NCI-H146 treated with DMSO at 0.1 percent for 48 hours (cell line): ENCODE results near the gene IGFBP2.

Experiments
- DNase-seq: peaks from one replicate; lab custom pipeline; 2025; ENCODE audit not compliant: unreplicated experiment; lab: John Stamatoyannopoulos, UW

IGFBP2 gene

GRCh38 chr2:216615298-216616082 is 17.7 kb upstream of the IGFBP2 start:
- no peak for DNase-seq

GRCh38 chr2:216616083-216616678 is 17.0 kb upstream of the IGFBP2 start:
- no peak for DNase-seq

GRCh38 chr2:216617159-216617815 is 15.9 kb upstream of the IGFBP2 start:
- DNase-seq = no peak

- DNase-seq = no peak
These were observed 14.4 kb upstream of the IGFBP2 start for GRCh38 chr2:216618785-216619184.

GRCh38 chr2:216619411-216620393 is 13.5 kb upstream of the IGFBP2 start:
- DNase-seq = peak; percentile 71

- DNase-seq = no peak
These were observed 12.4 kb upstream of the IGFBP2 start for GRCh38 chr2:216620786-216621185.

GRCh38 chr2:216621292-216621691 is 11.9 kb upstream of the IGFBP2 start:
- no peak for DNase-seq

GRCh38 chr2:216622526-216622925 is 10.7 kb upstream of the IGFBP2 start:
- no peak for DNase-seq

- no peak for DNase-seq
These were observed 9.0 kb upstream of the IGFBP2 start for GRCh38 chr2:216624251-216624650.

GRCh38 chr2:216626168-216626874 is 6.9 kb upstream of the IGFBP2 start:
- DNase-seq = no peak

GRCh38 chr2:216626875-216627245 is 6.4 kb upstream of the IGFBP2 start:
- DNase-seq = no peak

GRCh38 chr2:216629784-216630183 is 3.4 kb upstream of the IGFBP2 start:
- DNase-seq = no peak

GRCh38 chr2:216632346-216632951 is 771 bp upstream of the IGFBP2 start:
- peak; percentile 70 for DNase-seq

GRCh38 chr2:216633616-216634369 is 573 bp downstream of the IGFBP2 start:
- DNase-seq = no peak

GRCh38 chr2:216634370-216635148 is 1.3 kb downstream of the IGFBP2 start:
- DNase-seq = no peak

GRCh38 chr2:216635171-216635570 is 2.0 kb downstream of the IGFBP2 start:
- DNase-seq = no peak

- DNase-seq = no peak
These were observed 2.7 kb downstream of the IGFBP2 start for GRCh38 chr2:216635701-216636550.
